Measurements from ENCODE around the gene ARMC9.

Gene ARMC9

DNA sequence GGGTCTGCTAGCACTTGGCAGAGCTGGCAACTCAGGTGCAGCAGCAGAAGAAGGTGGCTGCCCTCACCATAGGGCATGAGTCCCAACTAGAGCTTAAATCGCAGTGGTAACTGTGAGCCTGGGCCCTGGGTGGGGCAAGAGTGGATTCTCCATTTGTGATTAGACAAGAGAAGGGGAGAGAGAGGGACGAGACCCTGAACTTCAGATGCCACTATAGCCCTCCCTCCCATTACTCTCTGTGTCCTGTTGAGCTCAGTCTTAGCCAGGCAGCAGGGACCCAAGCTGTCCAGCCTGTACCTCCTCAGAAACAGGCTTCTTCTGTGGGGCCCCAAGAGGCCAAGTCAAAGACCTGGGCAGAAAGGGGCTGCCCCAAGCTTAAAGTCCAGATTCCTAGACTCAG, 127.4 kb downstream of the ARMC9 start:
- no peak overlapping the region for H3K4me3 ChIP-seq (ENCODE audit: low read length)
- no peak for TF ChIP-seq ZNF274 (IDR thresholded peaks at IDR 0.05; ENCODE audit: low read depth, low read length)

- no peak for TF ChIP-seq ZNF274 (IDR thresholded peaks at IDR 0.05; ENCODE audit: low read depth, low read length)
- no peak overlapping the region for H3K4me3 ChIP-seq (ENCODE audit: low read length)
Observed at GRCh38 chr2:231326404-231326803, 128.0 kb downstream of the ARMC9 start.

DNA sequence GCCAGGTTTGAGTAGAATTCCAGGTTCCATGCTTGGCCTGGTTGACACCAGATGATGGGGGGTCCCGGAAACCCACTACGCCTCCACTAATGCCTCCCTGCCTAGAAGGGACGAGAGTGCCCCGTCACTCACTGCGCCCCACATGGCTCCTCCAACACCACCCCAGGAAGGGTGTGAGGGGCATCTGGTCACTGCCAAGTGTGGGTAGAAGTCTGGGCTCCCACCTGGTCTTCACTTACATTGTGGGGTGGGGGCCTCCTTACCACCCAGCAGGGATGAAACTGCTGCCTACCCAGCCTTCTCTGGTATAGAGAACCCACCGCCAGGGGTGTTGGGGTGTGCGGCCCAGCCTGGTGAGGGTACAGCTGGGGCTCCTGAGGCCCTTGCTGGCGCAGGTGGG, 131.9 kb downstream of the ARMC9 start:
- no peak for TF ChIP-seq ZNF274 (IDR thresholded peaks at IDR 0.05; ENCODE audit: low read depth, low read length)

DNA sequence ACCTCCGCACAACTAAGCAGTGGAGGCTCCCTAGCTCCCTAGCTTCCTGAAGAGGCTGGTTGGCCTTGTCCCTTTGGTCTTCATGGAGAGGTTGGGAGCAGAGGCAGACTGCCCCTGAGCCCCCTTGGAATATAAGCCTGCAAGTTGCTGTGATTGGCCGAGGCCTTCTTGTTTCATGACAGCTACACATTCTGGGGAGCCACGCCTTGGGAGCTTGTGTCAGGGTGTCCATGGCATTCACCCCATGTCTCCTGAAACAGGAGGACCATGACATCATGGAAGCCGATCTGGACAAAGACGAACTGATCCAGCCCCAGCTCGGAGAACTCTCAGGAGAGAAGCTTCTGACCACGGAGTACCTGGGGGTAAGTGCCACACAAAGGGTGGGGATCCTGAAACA, 133.1 kb downstream of the ARMC9 start:
- no peak for TF ChIP-seq ZNF274 (IDR thresholded peaks at IDR 0.05; ENCODE audit: low read depth, low read length)
- no peak overlapping the region for H3K4me3 ChIP-seq (ENCODE audit: low read length)

More for the DNA sequence above, 131.9 kb downstream of the ARMC9 start:
- no peak overlapping the region for H3K4me3 ChIP-seq (ENCODE audit: low read length)

DNA sequence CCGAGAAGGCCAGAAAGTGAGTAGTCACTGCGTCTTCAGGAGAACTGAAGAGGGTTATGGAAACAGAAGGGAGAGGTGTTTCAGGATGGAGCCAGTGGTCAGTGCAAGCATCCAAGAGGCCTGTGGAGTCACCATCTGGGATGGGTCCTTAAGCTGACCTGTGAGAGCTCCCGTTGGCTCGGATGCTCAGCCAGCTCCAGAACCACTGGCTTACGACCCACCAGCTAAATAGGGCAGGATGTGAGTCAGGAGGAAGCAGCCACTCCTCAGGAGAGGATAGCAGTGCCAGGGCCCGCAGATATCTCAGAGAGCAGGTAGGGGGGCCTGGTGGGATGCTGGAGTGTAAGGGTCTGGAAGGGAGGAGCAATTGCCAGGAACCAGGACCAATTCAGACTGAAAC, 134.0 kb downstream of the ARMC9 start:
- no peak overlapping the region for H3K4me3 ChIP-seq (ENCODE audit: low read length)
- TF ChIP-seq ZNF274 (IDR thresholded peaks at IDR 0.05; ENCODE audit: low read depth, low read length): no peak

DNA sequence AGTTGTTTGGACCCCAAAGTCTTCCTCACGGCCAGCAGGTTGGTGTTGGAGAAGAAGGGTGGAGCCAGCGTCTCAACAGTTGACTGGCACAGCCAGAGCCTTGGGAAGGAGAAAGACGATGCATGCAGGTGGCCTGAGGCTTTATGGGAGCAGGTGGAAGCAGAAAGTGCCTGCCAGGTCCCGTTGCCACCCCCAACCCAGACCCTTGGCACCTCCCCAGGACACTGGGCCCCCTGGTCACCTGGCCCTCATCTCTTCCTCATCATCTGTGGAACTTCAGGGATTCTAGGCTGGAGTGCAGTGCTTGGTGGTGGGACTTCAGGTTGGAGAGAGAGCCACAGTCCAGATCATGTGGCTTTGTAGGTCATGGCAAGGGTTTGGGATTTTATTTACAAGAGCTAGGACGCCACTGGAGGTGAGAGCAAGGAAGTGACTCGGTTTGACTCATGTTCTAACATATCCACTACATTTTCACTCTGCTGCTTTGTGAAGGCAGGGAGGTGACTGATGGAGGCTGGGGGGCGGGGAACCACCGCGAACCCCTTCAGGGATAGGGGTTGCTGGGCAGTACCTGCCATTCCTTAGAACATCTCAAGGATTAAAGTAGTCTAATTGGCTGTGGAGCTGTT, 134.6 kb downstream of the ARMC9 start:
- TF ChIP-seq ZNF274 (IDR thresholded peaks at IDR 0.05; ENCODE audit: low read depth, low read length): no peak
- no peak overlapping the region for H3K4me3 ChIP-seq (ENCODE audit: low read length)

DNA sequence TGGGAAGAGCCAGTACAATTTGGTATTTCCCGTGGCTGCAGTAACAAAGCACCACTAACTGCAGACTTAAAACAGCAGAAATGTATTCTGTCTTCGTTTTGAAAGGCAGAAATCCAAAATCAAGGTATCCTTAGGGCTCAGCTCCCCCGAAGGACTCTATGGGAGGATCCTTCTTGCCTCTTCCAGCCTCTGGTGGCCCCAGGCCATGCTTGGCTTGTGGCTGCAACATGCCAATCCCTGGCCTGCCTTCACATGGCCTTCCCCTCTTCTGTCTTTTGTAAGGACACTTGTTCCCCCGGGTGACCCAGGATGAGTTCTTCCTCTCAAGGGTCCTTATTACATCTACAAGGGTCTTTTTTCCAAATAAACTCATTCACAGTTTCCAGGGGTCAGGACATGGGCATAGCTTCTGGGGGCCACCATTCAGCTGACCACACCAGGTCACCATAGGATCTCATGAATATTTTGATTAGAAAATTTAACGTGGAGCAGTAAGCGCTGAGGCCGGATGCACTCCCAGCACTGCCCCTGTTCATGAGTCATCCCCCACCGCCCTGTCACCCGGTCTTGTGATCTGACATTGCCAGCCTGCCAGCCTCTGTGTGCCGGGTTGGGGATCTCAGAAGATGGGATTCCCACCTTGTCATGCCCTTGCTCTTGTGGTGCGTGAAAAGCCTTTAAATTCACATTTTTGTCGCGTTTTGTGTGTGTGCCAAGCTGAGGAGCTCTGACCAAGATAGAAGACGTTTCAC, 135.9 kb downstream of the ARMC9 start:
- TF ChIP-seq ZNF274 (IDR thresholded peaks at IDR 0.05; ENCODE audit: low read depth, low read length): no peak
- H3K4me3 ChIP-seq (ENCODE audit: low read length): no peak overlapping the region

DNA sequence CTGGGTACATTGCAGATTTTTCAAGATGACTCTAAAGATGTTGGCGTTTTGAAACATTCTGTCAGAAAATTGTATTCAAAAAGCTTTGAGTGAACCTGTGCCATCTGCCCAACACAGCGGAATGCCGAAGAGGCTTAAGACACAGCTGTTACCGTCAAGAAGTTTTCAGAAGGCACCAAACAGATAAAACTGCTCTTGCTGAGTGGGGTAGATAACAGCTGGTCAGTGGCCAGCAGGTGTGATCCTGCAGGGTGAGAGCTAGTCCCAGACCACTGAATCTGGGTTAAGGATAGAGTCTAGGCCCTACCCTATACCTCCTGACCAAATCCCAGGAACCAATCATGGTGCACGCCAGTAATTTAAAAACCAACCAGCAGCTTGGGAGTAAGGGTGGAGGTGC, 136.6 kb downstream of the ARMC9 start:
- TF ChIP-seq ZNF274 (IDR thresholded peaks at IDR 0.05; ENCODE audit: low read depth, low read length): no peak
- H3K4me3 ChIP-seq (ENCODE audit: low read length): no peak overlapping the region

DNA sequence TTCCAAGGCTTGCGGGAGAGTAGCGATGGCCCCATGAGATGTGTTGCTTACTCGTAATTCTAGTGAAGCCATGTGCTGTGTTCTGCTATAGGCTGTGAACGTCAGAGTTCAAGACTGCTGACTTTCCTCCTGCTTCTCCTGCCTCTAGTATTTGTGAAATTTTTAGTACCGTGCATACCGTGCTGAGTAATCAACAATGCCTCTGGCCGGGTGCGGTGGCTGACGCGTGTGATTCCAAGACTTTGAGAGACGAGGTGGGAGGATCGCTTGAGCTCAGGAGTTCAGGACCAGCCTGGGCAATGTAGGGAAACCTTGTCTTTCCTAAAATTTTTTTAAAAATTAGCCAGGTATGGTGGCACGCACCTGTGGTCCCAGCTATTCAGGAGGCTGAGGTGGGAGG, 137.2 kb downstream of the ARMC9 start:
- TF ChIP-seq ZNF274 (IDR thresholded peaks at IDR 0.05; ENCODE audit: low read depth, low read length): no peak
- H3K4me3 ChIP-seq (ENCODE audit: low read length): no peak overlapping the region

DNA sequence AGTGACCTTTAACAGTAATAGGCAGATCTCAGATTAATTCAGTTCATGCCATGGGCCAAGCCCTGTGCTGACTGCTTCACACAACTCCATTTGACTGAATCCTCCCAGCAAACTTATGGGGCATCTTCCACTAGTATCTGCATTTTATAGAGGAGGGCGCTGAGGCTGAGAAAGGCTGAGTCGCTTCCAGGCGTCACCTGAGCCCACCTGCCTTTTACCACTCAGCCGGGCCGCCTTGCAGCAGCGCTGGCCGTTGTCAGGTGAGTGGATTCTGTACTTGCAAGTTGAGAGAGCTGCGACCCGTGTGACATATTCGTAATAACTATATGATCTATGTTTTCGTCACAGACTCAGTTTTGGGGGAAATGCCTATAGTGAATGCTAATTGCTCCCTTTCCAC, 137.8 kb downstream of the ARMC9 start:
- no peak for TF ChIP-seq ZNF274 (IDR thresholded peaks at IDR 0.05; ENCODE audit: low read depth, low read length)
- no peak overlapping the region for H3K4me3 ChIP-seq (ENCODE audit: low read length)

DNA sequence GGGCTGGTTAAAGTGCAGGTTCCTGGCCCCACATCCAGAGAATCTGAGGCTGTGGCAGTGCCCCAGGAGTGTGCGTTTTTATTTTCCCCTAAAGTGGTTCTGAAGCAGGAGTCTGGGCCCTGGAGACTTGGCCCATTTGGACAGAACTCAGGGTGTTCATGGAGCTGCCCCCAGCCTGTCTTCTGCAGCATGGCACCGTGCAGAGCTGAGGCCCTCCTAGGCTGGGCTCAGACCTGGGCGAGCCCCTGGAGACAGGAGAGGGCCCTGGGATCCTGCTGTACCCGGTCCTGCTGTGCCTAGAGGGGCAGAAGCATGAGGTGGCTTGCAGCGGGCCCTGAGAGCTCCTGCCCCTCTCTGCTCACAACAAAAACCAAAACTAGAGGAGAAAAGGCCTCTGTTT, 138.3 kb downstream of the ARMC9 start:
- no peak for TF ChIP-seq ZNF274 (IDR thresholded peaks at IDR 0.05; ENCODE audit: low read depth, low read length)
- H3K4me3 ChIP-seq (ENCODE audit: low read length): no peak overlapping the region

DNA sequence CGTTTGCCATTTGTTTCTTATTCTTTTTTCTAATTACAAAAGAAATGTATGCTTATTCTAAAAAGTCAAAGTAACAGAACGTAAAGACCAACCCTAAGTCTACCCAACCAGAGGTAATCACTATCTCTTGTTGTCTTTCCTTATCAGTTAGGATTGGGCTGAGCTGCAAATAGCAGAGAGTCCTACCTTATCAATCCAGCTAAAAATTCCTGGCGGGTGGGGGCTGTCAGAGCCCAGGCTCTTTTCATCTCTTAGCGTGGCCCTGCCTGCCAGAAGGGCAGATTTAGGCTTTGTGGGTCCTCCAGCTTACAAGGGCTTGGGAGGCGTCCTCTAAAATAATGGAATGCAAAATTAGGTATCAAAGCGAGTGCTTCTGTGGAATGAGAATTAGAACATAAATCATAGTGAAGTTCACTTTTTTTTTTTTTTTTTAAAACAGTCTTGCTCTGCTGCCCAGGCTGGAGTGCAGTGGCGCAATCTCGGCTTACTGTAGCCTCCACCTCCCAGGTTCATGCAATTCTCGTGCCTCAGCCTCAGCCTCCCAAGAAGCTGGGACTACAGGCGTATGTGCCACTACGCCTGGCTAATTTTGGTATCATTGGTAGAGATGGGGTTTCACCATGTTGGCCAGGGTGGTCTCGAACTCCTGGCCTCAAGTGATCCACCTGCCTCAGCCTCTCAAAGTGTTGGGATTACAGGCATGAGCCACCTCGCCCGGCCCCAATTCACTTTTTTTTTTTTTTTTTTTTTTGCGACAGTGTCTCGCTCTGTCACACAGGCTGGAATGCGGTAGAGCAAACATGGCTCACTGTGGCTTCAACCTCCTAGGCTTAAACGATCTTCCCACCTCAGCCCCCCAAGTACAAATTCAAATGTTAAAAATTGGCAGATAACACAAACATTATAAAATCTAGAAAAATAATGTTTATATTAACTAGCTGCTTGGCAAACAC, 139.7 kb downstream of the ARMC9 start:
- no peak overlapping the region for H3K4me3 ChIP-seq (ENCODE audit: low read length)
- TF ChIP-seq ZNF274 (IDR thresholded peaks at IDR 0.05; ENCODE audit: low read depth, low read length): no peak

DNA sequence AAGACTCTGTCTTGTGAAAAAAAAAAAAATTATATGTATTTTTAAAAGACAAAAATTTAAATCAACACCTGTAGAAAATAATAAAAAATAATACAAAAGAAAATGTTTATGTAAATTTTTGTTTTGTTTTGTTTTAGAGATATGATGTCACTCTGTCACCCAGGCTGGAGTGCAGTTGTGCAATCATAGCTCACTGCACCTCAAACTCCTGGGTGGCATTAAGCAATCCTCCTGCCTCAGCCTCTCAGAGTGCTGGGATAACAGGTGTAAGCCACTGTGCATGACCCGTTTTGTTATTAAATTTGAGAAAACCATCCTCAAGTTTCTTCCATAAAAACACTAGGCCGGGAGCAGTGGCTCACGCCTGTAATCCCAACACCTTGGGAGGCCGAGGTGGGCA, 140.9 kb downstream of the ARMC9 start:
- TF ChIP-seq ZNF274 (IDR thresholded peaks at IDR 0.05; ENCODE audit: low read depth, low read length): no peak
- no peak overlapping the region for H3K4me3 ChIP-seq (ENCODE audit: low read length)

DNA sequence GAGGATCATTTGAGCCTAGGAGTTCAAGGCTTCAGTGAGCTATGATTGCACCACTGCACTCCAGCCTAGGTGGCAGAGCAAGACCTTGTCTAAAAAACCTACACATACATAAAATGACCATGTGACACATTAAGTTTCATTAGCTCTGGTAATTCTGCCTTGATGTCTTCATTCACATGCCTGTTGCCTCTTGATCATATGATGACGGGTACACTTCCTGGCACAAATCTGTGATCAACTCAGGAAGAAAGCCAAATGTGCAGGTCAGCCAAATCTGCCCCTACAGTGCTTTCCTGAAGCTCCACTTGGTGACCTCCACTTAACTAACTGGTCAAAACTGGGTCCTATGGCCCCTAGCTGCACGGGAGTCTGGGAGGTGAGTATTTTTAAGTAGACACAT, 142.7 kb downstream of the ARMC9 start:
- no peak overlapping the region for H3K4me3 ChIP-seq (ENCODE audit: low read length)
- no peak for TF ChIP-seq ZNF274 (IDR thresholded peaks at IDR 0.05; ENCODE audit: low read depth, low read length)

All from GM08714 (cell line).